Endometrium (tissue), 2 donors: ENCODE results near the gene LITAF.
"Not testable (repeated sequence)": the region's sequence is repeated elsewhere in the genome, so short reads cannot be mapped to it uniquely, and the experiment has no call there.

Experiments used
- FAIRE-seq: peaks from 2 replicates; lab custom pipeline; 2012; peaks lifted over from hg19 to GRCh38; lab: Jason Lieb, UNC
- donor health status: control.
- donor health status: control.

Gene LITAF

DNA sequence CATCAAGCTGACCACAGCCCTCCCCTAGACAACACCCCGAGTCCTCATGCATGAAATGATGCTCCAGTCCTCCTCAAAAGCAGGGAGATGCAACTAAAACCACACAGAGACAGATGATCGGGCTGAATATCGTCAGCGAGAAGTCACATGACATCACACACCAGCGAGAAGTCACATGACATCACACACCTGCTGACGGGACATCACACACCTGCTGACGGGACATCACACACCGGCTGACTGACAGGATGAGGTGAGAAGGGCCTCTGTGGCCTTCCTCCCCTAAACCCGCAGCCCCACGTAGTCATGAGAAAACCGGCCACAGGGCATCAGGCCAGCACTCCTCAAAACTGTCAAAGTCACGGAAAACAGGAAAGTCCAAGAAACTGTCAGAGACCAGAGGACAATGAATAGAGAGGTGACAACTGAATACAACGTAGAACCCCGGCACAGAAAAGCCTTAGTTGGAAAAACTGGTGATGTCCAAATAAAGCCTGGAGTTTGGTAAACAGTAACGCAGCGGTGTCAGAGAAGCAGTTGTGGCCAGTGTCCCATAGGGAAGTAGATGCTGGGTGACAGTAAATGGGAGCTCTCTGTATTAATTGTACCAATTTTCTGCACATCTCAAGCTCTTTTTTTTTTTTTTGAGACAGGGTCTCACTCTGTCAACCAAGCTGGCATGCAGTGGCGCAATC is 14.3 kb downstream of the LITAF start:
- no peak for FAIRE-seq

DNA sequence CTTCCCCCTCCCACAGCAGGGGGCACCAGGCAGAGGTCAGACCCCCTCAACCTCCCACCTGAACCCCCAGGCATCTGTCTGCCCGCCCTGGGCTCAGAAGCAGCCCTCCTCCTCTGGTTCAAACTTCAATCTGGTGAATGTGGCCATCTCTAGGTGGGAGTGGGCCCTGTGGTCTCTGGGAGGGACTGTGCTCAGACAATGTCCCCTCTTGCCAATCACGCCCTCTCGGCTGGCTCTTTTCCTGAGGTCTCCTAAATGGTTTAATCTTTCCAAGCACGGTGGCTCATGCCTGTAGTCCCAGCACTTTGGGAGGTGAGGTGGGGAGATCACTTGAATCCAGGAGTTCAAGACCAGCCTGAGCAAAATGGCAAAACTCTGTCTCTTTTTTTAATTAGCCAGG is 15.2 kb downstream of the LITAF start:
- no peak for FAIRE-seq

DNA sequence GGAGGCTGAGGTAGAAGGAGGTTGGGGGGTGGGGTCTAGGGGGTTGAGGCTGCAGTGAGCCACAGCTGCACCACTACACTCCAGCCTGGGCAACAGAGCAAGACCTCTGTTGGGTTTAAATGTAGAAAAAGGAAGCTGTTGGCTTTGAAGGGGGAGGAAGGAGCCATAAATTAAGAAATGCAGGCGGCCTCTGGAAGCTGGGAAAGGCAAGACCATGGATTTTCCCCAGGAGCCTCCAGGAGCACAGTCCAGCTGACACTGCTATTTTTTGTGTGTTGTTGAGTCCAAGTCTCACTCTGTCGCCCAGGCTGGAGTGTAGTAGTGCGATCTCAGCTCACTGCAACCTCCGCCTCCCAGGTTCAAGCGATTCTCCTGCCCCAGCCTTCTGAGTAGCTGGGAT is 15.9 kb downstream of the LITAF start:
- no peak for FAIRE-seq

DNA sequence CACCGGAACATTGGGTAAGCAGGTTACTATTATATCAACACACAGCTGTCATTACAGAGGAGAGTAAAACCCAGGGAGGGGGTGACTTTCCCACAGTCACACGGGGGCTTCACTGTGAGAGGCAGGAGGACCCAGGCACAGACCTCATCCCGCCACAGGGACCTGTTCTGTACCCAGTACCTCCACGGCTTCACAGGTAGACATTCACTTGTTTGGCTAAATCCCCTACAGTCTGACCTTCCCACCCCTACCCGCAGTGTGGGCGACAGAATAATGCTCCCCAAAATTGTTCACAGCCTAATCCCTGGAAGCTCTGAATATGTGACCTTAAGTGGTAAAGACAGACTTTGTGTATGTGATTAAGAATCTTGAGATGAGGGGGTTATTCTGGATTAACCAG is 16.5 kb downstream of the LITAF start:
- no peak for FAIRE-seq

GRCh38 chr16:11566398-11566797 is 20.3 kb downstream of the LITAF start:
- FAIRE-seq = no peak

DNA sequence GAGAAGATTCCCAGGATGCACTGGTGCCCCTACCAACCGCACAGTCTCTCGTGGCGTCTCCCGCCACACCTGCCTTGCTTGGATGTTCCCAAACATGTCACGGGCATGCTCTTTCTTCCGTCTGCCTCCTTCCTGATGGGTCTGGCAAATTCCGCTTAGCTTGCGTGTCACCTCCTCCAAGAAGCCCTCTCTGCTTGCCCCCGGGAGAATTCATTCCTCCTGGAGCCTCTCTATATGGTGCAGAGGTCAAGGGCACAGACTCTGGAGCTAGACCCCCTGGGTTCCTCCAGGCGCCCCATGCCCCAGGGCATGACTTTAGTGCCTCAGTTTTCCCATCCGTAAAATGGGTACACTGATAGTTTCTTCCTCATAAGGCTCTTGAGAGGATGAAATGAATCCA is 21.1 kb downstream of the LITAF start:
- FAIRE-seq = no peak

- no peak for FAIRE-seq
Observed at GRCh38 chr16:11564046-11564926, 22.4 kb downstream of the LITAF start.

DNA sequence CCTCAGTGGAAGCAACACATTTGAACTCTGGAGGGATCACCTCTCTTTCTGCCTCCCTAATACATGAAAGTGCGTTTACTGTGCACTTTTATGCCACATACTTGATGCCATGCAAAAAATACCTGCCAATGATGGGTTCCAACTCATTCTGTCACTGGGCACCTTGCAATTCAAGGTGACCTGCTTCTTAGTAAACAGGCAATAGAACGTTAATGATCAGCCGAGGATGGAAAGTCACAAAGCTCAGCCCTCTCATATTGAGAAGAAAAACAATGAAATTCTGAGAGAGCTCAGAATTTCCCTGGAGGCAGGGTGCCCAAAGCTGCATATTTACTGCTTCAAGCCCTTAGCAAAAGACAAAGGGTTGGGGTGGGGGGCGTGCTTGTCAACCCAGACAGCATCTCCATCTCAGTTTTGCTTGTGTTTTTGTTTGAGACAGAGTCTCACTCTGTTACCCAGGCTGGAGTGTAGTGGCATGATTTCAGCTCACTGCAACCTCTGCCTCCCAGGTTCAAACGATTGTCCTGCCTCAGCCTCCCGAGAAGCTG is 23.2 kb downstream of the LITAF start:
- FAIRE-seq = no peak

GRCh38 chr16:11562941-11563340 is 23.8 kb downstream of the LITAF start:
- FAIRE-seq = no peak

- FAIRE-seq = no peak
Observed at GRCh38 chr16:11562411-11562810, 24.3 kb downstream of the LITAF start.

- no peak for FAIRE-seq
Observed at GRCh38 chr16:11561856-11562255, 24.9 kb downstream of the LITAF start.

GRCh38 chr16:11561454-11561805 is 25.3 kb downstream of the LITAF start:
- no peak for FAIRE-seq

GRCh38 chr16:11560701-11561453 is 25.8 kb downstream of the LITAF start:
- no peak for FAIRE-seq

- not testable (repeated sequence) for FAIRE-seq
Observed at GRCh38 chr16:11558308-11558823, 28.4 kb downstream of the LITAF start.

- FAIRE-seq = no peak
Observed at GRCh38 chr16:11557801-11558200, 28.9 kb downstream of the LITAF start.

DNA sequence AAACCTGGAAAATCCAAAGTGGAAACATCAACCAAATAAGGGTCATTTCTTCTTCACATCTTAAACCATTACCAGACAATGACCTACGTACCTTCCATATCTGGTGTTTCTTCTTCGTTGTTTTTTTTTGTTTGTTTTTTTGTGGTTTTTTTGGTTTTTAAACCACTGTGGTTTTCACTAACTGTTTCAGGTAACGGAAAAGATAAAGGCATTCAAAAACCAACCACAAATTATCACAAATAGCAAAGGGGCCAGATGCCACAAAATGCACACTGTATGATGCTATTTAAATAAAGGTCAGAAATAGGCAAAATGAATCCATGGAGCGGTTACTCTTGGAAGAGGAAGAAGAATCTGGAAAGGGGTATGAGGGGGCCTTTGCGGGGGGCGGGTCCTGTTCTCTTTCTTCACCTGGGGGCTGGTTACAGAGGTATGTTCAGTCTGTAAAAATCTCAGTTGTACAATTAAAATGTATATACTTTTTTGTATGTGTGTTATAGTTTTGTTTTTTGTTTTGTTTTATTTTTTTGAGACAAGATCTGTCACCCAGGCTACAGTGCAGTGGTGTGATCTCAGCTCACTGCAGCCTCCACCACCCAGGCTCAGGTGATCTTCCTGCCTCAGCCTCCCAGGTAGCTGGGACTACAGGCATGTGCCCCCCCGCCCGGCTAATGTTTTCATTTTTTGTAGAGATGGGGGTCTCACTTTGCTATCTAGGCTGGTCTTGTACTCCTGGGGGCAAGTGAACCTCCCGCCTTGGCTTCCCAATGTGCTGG is 29.6 kb downstream of the LITAF start:
- FAIRE-seq = no peak

- FAIRE-seq = no peak
Observed at GRCh38 chr16:11556214-11556819, 30.4 kb downstream of the LITAF start.

DNA sequence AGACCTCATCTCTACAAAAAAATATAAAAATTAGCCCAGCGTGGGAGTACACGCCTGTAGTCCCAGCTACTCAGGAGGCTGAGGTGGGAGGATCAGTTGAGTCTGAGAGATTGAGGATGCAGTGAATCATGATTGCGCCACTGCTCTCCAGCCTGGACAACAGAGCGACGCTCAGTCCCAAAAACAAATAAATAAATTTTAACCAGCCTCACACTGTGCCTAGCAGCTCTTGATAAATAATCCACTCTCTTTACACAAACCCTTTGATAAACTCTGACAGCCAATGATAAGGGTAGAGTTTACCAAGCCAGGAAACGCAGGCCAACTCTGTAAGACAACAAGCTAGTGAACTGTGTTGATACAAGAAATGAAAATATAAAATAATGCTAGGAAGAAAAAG is 32.7 kb downstream of the LITAF start:
- FAIRE-seq = no peak

DNA sequence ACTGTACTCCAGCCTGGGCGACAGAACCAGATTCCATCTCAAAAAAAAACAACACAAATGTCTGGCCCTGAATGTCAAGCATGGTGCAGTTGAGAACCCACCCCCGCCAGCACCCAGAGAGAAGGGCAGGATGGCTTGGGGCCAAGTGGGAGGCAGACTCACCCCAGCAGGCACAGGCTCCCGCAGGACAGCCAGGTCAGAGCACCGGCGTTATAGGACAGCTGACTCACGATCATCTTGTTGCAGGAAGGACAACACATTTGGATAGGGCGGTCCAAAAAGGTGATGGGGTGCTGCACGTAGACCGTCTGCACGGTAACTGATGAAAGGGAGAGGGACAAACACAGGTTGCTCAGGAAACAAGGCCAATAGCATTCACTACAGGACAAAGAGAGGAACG is 33.3 kb downstream of the LITAF start:
- no peak for FAIRE-seq

GRCh38 chr16:11552440-11552839 is 34.3 kb downstream of the LITAF start:
- FAIRE-seq = no peak

DNA sequence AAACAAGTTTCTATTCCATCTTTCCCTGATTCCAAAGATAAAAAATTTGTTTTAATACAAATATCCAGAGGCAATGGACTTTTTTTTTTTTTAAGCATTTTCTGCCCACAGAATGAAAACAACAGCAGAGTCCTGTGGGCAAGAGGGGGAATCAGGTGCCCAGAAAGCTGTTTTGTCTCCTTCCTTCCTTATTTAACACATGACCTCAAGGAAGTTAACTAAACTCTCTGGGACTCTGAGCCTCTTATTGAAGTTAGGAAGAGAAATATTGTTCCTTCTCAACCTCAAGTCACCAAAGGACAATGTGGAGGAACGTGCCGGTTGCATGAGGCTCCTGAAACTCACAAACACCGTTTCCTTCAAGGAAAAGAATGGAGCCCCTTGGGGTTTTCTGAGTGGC is 34.9 kb downstream of the LITAF start:
- no peak for FAIRE-seq
